HL-60/S4 treated with phorbol 12-myristate 13-acetate at 8.2 ng/mL for 4 days and 3 days (cell line): ENCODE data around the gene CASP4.

Source experiments
- in situ Hi-C: fragments of 300-500 bp; cut with MboI; formaldehyde crosslinking; loops from 2 replicates; pipeline ENCODE4 v1.15.0; 2022; ENCODE audit warnings: low sequenced_read_pairs

CASP4 gene

DNA sequence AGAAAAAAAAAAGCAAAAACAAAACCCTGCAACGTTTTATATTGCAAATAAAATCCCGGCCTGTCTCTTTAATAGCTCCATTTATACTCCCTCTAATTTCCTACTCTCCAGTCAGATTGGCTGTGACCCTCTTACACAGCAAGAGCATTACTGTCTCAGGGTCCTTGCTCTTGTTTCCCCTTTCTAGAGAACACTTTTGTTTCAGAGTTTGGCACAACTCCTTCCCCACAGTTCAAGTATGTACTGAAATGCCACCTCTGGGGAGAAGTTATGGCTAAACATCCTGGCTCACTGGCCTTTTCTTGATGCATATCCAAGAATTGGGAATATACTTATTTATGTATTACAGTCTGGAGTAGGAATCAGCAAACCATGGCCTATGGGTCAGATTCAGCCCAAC is 72.7 kb downstream of the CASP4 start:
- in situ Hi-C loops, result no loop called here

DNA sequence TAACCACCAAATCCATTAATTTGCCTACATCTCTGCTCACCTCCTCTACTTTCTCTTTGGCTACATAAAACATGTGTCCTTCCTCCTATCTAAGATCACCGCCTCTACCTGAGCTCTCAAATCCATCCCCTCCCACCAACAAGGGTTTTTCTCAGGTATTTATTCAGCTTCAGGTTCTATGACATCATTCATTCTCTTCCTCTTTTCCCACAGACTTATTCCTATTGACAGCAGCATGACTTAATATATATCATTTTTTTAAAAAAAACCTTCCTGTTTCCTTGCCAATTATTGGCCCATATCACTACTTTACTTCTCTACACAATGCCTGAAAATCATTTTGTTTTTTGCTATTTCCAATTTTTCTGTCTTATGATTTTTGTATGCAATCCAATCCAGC is 74.5 kb downstream of the CASP4 start:
- in situ Hi-C loops, result no loop called here
